Measurements from ENCODE around the gene PHF23. TPM values are rescaled to one million over a fixed set of nuclear protein-coding genes. Genes with fewer than 3 reads are reported as not detected.

PHF23 gene
- total RNA-seq, 1 experiment from 2014 or later, result 48.5 TPM

DNA sequence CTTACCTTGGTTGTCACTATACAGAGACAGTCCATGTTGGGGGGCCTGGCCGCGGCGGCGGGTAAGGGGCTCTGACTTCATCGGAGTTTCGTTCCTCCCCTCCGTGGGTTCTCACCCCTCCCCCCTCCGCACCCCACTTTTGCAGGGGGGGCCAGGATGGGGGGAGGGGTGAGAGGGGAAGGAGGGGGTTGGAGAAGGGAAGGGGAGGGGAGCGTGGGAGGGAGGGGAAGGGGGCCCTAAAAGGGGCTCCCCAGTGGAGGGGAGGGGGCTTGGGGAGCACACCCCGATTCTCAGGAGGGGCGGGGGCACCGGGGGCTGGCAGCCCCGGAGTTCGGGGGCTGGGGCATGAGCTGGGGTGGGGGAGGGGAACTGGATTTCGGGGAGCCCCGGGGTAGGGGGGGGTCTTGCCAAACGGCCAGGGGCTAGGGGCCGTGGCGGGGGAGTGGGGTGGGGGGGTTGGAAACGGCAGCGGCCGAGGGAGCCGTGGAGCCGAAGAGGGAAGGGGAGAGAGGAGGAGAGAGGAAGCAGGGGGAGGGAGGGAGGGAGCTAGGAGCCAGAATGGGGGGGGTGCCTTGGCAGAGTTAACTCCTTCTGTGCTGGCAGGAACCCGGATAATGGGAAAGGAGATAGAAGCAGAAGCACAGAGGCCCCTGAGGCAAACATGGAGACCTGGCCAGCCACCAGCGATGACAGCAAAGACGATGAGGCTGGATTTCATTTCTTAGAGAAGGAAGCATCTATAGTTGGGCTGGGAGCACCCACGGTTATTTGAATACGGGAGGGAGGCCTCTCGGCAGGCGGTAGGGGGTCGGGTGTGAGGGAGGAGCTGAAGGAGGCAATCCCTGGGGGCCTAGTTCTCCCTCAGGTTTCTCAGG, 21.9 kb downstream of the PHF23 start (continued):
- TF ChIP-seq REST (IDR thresholded peaks at IDR 0.05; ENCODE audit: low read depth), result no peak
- no peak for TF ChIP-seq CEBPB (IDR thresholded peaks at IDR 0.05; ENCODE audit: low read depth)
- no peak for TF ChIP-seq POLR2A (IDR thresholded peaks at IDR 0.05; ENCODE audit: borderline replicate concordance, extremely low read depth, insufficient read depth, insufficient read length)
- TF ChIP-seq, protein P1, sequence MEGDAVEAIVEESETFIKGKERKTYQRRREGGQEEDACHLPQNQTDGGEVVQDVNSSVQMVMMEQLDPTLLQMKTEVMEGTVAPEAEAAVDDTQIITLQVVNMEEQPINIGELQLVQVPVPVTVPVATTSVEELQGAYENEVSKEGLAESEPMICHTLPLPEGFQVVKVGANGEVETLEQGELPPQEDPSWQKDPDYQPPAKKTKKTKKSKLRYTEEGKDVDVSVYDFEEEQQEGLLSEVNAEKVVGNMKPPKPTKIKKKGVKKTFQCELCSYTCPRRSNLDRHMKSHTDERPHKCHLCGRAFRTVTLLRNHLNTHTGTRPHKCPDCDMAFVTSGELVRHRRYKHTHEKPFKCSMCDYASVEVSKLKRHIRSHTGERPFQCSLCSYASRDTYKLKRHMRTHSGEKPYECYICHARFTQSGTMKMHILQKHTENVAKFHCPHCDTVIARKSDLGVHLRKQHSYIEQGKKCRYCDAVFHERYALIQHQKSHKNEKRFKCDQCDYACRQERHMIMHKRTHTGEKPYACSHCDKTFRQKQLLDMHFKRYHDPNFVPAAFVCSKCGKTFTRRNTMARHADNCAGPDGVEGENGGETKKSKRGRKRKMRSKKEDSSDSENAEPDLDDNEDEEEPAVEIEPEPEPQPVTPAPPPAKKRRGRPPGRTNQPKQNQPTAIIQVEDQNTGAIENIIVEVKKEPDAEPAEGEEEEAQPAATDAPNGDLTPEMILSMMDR (IDR thresholded peaks at IDR 0.05 in 2 of 3, conservative IDR thresholded peaks at IDR 0.05 in 1 of 3; ENCODE audit: borderline replicate concordance in 1 of 3, insufficient read depth in 1 of 3, low read depth in 2 of 3, low read length in 2 of 3), result no peak
- TF ChIP-seq, protein P2, sequence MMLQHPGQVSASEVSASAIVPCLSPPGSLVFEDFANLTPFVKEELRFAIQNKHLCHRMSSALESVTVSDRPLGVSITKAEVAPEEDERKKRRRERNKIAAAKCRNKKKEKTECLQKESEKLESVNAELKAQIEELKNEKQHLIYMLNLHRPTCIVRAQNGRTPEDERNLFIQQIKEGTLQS (IDR thresholded peaks at IDR 0.05), result no peak
- TF ChIP-seq EZH2 (IDR thresholded peaks at IDR 0.05), result no peak

Measured in HCT116 (cell line).